ENCODE data around the gene DNAJB9.
"Not testable (repeated sequence)": the region's sequence is repeated elsewhere in the genome, so short reads cannot be mapped to it uniquely, and the experiment has no call there.

The DNAJB9 gene

GRCh38 chr7:108569381-108570145 is at the start of gene DNAJB9, which contains the start of gene THAP5:
Gene DNAJB9, plus strand, starts transcription at chr7:108569874. Its CDS starts 1,853 bp downstream, at chr7:108571727.
Gene THAP5, minus strand, starts transcription at chr7:108569706. Its CDS starts 137 bp downstream, at chr7:108569569.
- DNase-seq, result peak; percentile 96

- DNase-seq, result no peak
These were observed 46.9 kb upstream of the DNAJB9 start for GRCh38 chr7:108522780-108523179.

GRCh38 chr7:108525327-108525984 is 44.2 kb upstream of the DNAJB9 start:
- peak; percentile 90 for DNase-seq

GRCh38 chr7:108525985-108526767 is 43.5 kb upstream of the DNAJB9 start, which contains the start of gene PNPLA8:
Gene PNPLA8, minus strand, starts transcription at chr7:108526135. Its CDS starts 10,644 bp downstream, at chr7:108515491.
- DNase-seq, result peak; percentile 96

GRCh38 chr7:108526768-108527017 is 43.0 kb upstream of the DNAJB9 start:
- DNase-seq, result no peak

GRCh38 chr7:108528183-108528712 is 41.4 kb upstream of the DNAJB9 start:
- DNase-seq, result no peak

GRCh38 chr7:108529341-108529740 is 40.3 kb upstream of the DNAJB9 start:
- DNase-seq, result no peak

- DNase-seq, result no peak
These were observed 36.0 kb upstream of the DNAJB9 start for GRCh38 chr7:108533712-108534111.

GRCh38 chr7:108535257-108535656 is 34.4 kb upstream of the DNAJB9 start:
- DNase-seq, result no peak

GRCh38 chr7:108535744-108536143 is 33.9 kb upstream of the DNAJB9 start:
- no peak for DNase-seq

- no peak for DNase-seq
These were observed 32.4 kb upstream of the DNAJB9 start for GRCh38 chr7:108537229-108537628.

GRCh38 chr7:108538236-108538635 is 31.4 kb upstream of the DNAJB9 start:
- DNase-seq, result not testable (repeated sequence)

GRCh38 chr7:108538685-108539084 is 31.0 kb upstream of the DNAJB9 start:
- not testable (repeated sequence) for DNase-seq

GRCh38 chr7:108541478-108541877 is 28.2 kb upstream of the DNAJB9 start:
- no peak for DNase-seq

- DNase-seq, result not testable (repeated sequence)
These were observed 21.4 kb upstream of the DNAJB9 start for GRCh38 chr7:108548141-108548896.

- not testable (repeated sequence) for DNase-seq
These were observed 13.0 kb upstream of the DNAJB9 start for GRCh38 chr7:108556665-108557064.

GRCh38 chr7:108557191-108557590 is 12.5 kb upstream of the DNAJB9 start:
- DNase-seq, result no peak

GRCh38 chr7:108557617-108558016 is 12.1 kb upstream of the DNAJB9 start:
- DNase-seq, result no peak

- DNase-seq, result no peak
These were observed 10.4 kb upstream of the DNAJB9 start for GRCh38 chr7:108559253-108559652.

GRCh38 chr7:108561047-108561619 is 8.5 kb upstream of the DNAJB9 start:
- no peak for DNase-seq

- no peak for DNase-seq
These were observed 3.7 kb upstream of the DNAJB9 start for GRCh38 chr7:108565987-108566386.

GRCh38 chr7:108568801-108569380 is 783 bp upstream of the DNAJB9 start:
- DNase-seq, result no peak
